GM19324 (cell line): ENCODE measurements around the gene GPBAR1.
A peak's percentile ranks its signal among the peaks of the same experiment; 100 is the strongest.
"Not testable (repeated sequence)": the region's sequence is repeated elsewhere in the genome, so short reads cannot be mapped to it uniquely, and the experiment has no call there.

Source experiments
- ATAC-seq: cut with Tn5 transposase; IDR thresholded peaks from one replicate; pipeline ENCODE4 v1.9.1; 2021; ENCODE audit warnings: mild to moderate bottlenecking, moderate library complexity; ENCODE audit not compliant: unreplicated experiment, low FRiP score

The GPBAR1 gene

DNA sequence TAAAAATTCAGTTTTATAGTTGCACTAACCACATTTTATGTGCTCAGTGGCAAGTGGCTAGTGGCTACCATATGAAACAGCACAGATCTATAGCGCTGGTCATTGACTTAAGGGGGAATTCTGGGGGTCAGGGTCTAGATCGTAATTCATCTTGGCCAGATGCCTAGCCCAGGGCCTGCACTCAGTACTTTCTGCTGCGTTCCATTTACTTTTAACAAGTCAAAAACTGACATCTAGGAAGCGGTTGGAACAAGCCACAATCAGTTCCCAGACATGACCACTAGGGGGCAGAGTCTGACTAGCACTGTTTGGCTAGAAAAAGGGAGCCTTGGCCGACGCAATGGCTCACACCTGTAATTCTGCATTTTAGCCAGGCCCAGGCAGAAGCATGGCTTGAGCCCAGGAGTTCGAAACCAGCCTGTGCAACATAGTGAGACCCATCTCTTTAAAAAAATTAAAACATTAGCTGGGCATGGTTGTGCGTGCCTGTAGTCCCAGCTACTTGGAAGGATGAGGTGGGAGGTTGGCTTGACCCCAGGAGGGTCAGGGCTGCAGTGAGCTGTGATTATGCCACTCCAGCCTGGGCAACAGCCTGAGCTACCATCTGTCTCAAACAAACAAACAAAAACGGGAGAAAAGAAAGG lies 40.5 kb downstream of the GPBAR1 start:
- ATAC-seq, result peak; percentile 79

DNA sequence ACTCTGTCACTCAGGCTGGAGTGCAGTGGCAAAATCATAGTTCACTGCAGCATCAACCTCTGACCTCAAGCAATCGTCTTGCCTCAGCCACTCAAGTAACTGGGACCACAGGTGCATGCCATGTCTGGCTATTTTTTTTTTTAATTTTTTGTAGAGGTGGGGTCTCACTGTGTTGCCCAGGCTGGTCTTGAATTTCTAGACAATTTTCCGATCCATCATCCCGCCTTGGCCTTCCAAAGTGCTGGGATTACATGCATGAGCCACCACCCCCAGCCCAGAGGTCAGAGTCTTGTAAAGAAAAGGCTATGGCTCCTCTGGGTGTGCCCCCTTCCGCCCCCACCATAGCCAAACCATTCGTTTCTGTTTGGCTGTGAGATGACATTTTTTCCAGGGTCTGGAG lies 44.6 kb downstream of the GPBAR1 start:
- ATAC-seq, result no peak

DNA sequence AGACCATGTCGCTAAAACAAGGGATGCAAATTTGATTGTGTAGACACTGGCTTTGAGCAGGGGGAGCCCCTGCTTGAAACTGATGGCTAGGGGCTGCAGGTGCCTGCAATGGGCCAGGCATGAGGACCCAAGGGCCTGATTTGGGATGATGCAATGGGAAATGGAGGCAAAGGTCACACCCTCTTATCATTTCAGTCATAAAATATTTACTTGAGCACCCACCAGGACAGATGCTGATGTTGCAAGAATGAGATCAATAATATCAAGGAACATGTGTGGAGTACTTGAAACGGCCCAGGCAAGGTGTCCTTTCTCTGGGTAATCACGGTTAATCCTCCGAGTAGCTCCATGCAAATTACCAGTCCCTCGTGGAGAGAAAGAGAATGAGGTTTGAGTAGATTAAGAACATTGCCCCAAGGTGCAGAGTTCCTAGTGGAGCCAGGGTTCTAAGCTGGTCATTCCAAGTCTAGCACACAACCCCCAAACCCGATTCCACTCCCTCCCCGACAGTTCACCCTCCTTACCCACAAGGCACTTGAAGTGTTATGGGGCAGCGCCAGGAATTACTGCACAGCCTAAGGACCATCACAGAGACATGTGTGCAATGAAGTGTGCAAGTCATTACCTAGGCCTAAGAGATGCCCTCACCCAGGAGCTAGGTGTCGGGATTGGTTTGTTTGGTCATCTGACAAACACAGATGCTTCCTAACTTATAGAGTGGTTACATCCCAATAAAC lies 45.5 kb downstream of the GPBAR1 start:
- no peak for ATAC-seq

DNA sequence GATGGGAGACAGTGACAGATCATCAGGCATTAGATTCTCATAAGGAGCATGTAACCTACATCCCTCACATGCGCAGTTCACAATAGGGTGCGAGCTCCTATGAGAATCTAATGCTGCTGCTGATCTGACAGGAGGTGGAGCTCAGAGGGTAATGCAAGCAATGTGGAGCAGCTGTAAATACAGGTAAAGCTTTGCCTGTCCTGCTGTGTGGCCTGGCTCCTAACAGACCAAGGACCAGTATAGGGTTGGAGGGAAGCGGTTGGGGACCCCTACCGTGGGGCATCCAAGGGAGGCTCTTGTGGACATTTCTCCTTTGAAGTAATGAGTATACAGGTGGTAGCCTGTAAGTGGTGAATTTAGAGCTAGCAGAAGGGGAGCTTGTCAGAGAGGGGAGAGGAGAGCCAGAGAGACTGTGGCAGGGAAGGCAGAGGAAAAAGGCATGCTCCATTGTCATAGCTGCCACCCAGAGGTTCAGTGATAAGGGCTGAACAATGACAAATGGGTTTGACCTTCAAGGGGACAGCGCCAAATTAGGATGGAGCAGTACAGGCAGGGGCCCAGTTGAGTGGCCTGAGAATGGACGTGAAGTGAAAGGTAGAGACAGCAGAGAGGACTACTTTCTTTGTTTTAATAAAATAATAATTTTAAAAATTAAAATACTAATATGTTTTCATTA lies 46.7 kb downstream of the GPBAR1 start:
- no peak for ATAC-seq

DNA sequence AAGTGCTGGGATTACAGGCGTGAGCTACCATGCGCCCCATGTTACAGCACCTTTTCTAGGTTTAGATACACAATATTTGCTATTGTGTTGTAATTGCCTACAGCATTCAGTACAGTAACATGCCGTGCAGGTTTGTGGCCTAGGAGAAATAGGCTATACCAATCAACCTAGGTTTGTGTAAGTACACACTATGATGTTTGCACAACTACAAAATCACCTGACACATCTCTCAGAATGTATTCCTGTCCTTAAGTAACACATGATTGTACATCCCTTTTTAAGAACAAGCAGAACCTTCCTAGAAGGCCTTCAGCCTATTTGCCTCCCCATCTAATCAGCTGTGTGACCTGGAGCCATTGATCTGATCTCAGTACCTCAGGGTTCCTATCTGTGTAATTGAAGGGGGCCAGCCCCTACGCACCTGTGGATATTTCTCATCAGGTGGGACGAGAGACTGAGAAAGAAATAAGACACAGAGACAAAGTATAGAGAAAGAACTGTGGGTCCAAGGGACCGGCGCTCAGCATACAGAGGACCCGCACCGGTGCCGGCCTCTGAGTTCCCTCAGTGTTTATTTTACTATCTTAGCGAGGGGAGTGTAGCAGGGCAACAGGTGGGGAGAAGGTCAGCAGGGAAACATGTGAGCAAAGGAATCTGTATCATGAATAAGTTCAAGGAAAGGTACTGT lies 50.2 kb downstream of the GPBAR1 start:
- ATAC-seq, result no peak

DNA sequence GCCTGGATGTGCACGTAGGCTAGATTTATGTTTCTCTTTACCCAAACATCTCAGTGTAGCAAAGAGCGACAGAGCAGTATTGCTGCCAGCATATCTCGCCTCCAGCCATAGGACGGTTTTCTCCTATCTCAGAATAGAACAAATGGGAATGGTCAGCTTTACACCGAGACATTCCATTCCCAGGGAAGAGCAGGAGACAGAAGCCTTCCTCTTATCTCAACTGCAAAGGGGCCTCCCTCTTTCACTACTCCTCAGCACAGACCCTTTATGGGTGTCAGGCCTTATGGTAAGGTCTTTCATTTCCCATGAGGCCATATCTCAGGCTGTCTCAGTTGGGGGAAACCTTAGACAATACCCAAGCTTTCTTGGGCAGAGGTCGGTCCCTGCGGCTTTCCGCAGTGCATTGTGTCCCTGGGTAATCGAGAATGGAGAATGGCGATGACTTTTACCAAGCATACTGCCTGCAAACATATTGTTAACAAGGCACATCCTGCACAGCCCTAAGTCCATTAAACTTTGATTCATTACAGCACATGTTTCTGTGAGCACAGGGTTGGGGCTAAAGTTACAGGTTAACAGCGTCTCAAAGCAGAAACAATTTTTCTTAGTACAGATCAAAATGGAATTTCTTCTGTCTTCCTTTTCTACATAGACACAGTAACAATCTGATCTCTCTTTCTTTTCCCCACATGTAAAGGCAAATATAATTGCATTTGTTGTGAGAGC lies 50.9 kb downstream of the GPBAR1 start:
- ATAC-seq, result not testable (repeated sequence)

DNA sequence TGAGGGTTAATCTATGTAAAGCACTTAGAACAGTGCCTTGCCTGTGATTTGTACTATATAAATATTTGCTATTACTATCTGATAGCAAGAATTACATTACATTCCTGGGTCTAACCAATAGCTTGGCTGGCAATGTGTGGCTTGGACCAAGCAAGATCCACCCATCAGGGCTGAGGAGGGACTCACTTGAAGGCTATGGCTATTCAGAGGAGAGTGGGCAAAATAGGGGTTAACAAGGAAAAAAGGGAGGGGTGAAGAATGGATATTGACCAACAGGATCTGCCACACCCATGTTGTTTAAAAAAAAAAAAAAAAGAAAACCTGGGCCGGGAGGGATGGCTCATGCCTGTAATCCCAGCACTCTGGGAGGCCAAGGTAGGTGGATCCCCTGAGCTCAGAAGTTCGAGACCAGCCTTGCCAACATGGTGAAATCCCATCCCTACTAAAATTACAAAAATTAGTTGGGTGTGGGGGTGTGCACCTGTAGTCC lies 51.5 kb downstream of the GPBAR1 start:
- ATAC-seq, result no peak

DNA sequence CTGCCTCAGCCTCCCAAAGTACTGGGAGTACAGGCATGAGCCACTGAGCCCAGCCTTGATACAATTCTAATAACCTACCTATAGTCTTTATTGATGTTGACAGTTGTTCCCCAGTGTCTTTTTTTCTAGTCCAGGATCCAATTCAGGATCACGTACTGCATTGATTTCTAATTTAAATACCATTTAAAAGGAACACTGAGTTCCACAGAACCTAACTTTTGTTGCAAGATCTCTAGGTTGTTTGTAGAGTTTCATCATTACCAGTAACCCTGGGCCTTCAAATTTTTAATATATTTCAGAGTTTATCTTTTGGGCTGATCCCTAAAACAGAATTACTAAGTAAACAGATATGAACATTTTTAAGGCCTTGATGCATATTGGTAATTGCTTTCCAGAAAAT lies 52.5 kb downstream of the GPBAR1 start:
- no peak for ATAC-seq
